Measurements from ENCODE around the gene RGS12.

RGS12 gene

DNA sequence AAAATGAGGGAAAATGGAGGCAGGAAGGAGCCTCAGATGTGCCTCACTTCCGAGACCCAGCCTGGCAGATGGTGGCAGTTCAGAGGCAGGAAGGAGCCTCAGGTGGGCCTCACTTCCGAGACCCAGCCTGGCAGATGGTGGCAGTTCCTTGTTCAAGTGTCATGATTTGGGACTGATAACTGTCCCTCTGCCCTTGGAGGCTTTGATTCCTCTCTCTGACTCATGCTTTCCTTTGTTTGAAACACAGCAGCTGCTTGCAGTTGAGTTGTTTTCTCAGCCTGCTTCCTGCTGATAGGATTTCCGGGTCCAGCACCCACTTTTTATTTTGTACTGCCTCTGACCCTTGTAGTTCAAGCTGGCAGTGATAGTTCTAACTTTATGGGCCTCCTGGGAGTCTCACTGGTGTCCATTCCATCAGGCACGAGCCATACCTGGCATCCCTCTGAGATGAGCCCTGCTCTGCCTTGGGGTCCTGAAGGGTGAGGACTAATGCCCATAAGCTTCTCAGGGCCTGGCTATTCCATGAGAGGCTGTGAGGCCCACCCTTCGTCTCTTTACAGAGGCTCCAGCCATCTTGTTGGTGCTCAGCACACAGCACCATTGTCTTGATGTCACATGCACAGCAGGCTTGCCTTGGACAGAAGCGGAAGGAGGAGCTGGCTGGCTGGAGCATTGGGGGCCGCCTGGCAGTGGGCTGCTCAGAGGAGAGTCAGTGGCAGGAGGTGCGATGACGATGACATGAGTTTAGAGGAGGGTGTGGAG lies 13.0 kb downstream of the RGS12 start:
- peak in 5 of 10 donors; percentile 8 to 89 (median 60) for DNase-seq
- intact Hi-C loops (cut with DNase I), result no loop called here

GRCh38 chr4:3306450-3306849 lies 13.6 kb downstream of the RGS12 start:
- DNase-seq, result peak in 4 of 10 donors; percentile 3 to 59 (median 27)

GRCh38 chr4:3307060-3307459 lies 14.2 kb downstream of the RGS12 start:
- intact Hi-C loops (cut with DNase I), result no loop called here
- peak in 3 of 10 donors; percentile 3 to 61 (median 3) for DNase-seq

More at GRCh38 chr4:3306450-3306849, 13.6 kb downstream of the RGS12 start:
- intact Hi-C loops (cut with DNase I), result no loop called here

DNA sequence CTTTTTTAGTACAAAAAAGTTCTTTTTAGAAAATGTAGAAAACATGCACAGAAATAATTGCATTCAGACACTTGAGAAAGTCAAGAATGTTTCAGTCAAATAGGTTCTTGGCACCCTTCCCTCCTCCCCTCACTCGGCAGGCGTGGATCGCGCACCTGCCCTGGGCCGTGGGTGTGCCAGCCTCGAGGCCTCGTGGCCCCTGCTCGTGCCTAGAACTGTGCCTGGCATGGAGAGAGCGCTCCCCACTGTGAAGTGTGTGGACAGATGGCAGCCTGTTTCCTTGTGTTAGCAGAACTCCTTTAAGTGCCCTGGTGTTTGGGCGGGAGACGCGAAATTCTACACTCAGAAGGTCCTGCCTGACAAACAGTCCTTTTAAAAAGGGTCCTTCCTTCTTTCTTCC lies 14.7 kb downstream of the RGS12 start:
- intact Hi-C loops (cut with DNase I), result no loop called here
- peak in 5 of 10 donors; percentile 1 to 70 (median 8) for DNase-seq

DNA sequence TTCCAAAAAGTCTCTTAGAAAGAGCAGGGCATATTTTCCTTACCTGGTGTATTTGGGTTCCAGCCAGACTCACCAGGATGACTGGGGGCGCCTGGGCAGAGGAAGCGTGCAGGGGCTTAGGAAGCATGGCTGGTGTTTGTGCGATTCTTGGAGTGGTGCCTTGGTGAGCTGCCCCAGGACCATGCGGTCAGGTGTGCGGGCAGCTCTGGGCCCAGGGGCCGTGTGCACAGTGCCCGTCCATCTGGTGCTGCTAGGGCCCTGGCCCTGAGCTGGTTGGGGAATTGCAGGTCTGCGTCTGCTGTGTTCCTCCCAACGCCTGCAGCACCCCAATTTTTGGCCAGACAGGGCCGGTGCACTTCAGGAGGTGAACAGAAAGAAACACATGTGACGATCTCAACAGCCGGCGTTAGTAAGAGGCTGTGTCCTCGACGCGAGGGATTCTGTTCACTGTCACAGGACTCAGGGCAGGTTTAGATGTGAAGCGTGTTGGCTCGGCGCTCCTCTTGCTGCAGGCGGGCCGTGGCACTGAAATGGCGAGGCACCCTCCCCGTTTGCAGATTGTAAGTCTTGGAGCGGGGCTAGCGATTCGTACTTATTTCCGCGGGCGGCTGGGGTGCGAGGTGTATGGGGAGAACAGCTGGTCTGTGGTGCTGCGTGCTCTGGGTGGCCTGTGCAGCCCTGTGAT lies 15.2 kb downstream of the RGS12 start:
- peak in 6 of 10 donors; percentile 7 to 81 (median 38) for DNase-seq
- intact Hi-C loops (cut with DNase I), result no loop called here

- intact Hi-C loops (cut with DNase I), result no loop called here
- peak in 6 of 10 donors; percentile 2 to 75 (median 32) for DNase-seq
These were observed 15.9 kb downstream of the RGS12 start for GRCh38 chr4:3308691-3309090.

DNA sequence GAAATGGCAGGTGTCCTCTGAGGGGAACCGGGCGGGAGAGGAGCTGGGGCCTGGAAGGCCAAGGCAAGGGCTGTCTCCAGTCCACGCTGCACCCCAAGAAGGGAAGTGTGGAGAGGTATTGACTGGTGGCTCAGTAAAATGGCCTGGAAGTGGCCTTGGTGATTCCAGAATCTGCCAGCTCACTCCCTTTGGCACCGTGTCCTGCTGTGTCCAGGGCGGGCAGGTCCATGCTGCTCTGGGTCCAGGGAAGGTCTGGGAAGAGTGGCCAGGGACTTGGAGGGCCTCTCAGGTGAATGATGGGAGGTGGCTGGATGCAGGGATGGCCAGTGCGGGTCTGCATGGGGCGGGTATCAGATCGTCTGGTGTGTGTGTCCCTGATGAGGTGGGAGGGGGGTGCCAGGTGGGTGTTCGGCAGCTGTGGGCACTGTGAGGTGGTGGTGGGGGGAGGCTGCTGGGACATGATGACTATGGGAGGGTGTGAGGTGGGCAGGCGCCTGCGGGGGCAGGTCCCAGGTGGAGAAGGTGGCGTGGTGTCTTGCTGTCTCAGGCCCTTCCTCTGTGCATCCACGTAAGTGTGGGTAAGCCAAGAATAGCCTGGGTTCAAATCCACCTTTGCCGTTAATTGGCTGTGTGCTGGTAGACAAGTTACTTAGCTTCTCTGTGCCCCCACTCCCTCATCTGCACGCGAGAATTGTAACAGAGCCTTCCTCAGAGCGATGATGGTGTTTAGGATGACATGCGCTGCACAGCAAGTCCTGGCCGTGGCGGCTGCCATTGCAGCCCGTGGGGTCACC lies 17.7 kb downstream of the RGS12 start:
- intact Hi-C loops (cut with DNase I), result no loop called here
- peak in 4 of 10 donors; percentile 6 to 67 (median 32) for DNase-seq

- peak in 5 of 10 donors; percentile 5 to 53 (median 18) for DNase-seq
- intact Hi-C loops (cut with DNase I), result no loop called here
These were observed 18.2 kb downstream of the RGS12 start for GRCh38 chr4:3311095-3311372.

DNA sequence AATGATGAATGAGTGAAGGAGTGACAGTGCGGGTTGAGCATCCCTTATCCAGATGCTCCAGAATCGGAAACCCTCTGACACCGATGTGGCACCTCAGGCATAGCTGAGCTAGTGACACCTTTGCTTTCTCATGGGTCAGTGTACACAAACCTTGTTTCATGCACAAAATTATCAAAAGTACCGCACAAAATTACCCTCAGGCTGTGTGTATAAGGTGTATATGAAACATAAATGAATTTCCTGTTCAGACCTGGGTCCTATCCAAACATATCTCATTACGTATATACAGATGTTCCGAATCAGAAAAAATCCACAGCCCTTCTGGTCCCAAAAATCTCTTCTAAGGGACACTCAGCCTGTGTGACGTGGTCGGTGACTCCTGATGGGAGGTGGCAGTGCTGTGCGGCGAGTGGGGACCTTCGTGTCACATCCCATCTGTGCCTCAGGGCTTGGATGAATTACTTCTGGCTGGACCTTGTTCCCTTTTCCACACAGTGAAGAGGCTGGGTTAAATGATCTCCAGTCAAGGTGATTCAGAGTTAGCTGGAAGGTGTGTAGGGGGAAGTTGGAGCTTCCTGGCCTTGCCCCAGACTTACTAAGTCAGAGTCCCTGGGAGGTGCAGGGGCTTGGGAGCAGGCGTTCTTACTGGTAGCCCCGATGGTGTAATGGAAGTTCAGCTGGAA lies 18.8 kb downstream of the RGS12 start:
- intact Hi-C loops (cut with DNase I), result no loop called here
- DNase-seq, result peak in 3 of 10 donors; percentile 2 to 71 (median 9)

- peak in 2 of 10 donors; percentile 3 to 7 for DNase-seq
- intact Hi-C loops (cut with DNase I), result no loop called here
These were observed 19.5 kb downstream of the RGS12 start for GRCh38 chr4:3312362-3312761.

DNA sequence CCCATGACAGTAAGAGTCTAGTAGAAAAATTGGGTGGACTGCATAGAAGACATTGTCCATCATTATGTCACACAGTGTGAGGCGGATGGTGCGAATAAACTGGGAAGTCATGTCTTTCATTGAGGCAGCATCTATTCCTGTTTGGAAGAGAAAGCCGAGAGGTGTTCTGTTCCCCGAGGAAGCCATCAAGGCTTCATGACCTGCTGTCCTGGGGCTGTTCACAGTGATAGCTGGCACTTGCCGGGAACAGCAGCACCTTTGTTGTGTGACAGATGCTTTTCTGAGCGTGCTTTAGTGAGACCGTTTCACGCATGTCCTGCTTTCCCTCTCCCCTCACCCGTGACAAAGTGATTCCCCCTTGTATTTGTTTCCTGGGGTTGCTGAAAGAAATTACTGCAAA lies 20.3 kb downstream of the RGS12 start:
- intact Hi-C loops (cut with DNase I), result no loop called here
- DNase-seq, result peak in 1 of 10 donors; percentile 11

DNA sequence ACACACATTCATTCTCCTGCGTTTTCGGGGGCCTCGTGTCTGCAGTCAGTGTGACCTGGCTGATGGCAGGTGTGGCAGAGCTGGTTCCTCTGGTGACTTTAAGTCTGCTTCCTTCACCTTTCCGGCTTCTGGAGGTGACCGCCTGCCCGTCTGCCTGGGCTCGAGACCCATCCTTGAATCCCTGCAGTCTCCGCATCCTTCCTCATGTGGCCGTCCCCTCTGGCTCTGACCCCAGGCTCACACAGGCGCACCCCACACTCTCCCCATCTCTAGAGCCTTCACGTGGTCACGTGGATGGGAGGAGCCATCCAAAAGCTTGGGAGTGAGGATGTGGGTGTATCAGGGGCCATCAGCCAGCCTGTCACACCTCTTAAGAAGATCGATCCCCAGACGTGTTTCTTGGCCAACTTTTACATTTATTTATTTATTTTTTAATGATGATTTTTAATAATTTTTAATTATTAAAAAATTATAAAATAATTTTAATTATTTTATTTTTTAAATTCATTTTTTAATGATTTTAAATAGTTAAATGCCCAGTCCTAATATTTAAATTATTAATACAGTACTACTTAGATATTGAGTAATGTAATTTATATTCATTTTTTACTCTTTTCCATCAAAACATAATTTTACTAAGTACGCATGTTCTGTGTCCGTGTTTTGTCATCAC lies 20.9 kb downstream of the RGS12 start:
- peak in 4 of 10 donors; percentile 2 to 74 (median 30) for DNase-seq
- intact Hi-C loops (cut with DNase I), result no loop called here

GRCh38 chr4:3314706-3315260 lies 22.0 kb downstream of the RGS12 start:
- DNase-seq, result peak in 2 of 10 donors; percentile 2 to 60
- intact Hi-C loops (cut with DNase I), result no loop called here

- DNase-seq, result peak in 2 of 10 donors; percentile 3 to 4
- intact Hi-C loops (cut with DNase I), result no loop called here
These were observed 22.7 kb downstream of the RGS12 start for GRCh38 chr4:3315566-3315965.

GRCh38 chr4:3316146-3316545 lies 23.3 kb downstream of the RGS12 start:
- intact Hi-C loops (cut with DNase I), result no loop called here
- peak in 3 of 10 donors; percentile 6 to 64 (median 7) for DNase-seq

GRCh38 chr4:3317011-3317655 lies 24.3 kb downstream of the RGS12 start:
- intact Hi-C loops (cut with DNase I), result no loop called here
- DNase-seq, result peak in 3 of 10 donors; percentile 5 to 56 (median 13)

GRCh38 chr4:3317656-3318211 lies 24.9 kb downstream of the RGS12 start:
- intact Hi-C loops (cut with DNase I), result no loop called here
- peak in 3 of 10 donors; percentile 1 to 69 (median 13) for DNase-seq

DNA sequence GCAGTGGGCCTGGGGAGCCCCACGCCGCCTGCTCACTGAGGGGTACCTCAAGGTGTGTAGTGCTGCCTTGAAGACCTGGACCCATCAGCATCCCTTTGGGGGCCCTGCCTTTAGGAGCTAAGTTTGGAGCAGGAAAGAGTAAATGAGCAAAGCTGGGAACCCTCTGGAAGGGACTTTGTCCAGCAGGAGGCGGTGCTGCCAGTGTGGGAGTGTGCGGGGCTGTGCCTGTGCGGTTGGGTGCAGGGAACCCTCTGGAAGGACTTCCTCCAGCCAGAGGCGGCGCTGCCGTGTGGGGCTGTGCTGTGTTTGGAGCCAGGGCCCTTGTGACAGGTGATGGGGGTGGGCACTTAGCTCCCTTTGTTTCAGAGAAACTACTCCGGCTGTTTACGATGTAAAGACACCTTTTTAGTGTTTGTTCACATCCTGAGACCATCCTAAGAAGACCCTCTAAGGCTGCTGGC lies 25.8 kb downstream of the RGS12 start:
- DNase-seq, result peak in 5 of 10 donors; percentile 4 to 67 (median 11)
- intact Hi-C loops (cut with DNase I), result no loop called here
